ENCODE measurements around the gene DPYSL3.

DNA sequence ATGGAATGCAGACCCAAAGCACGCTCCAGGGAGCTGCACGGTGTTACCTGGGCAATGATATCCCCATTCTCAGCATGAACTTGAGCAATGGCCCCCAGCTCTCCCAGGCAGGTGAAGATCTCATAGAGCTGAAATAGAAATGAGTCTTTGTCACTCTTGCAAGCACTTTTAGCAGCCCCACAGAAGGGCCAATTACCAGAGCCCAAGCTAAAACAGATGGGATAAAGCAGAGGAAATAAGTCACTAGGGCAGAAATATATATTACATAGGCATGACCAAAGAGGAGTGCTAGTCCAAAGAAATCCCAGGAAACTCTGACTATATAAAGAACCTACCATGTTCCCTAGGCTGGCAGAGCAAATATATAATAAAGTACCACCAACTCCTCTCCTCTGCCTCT lies 97.3 kb downstream of the DPYSL3 start:
- TF ChIP-seq, protein P1, sequence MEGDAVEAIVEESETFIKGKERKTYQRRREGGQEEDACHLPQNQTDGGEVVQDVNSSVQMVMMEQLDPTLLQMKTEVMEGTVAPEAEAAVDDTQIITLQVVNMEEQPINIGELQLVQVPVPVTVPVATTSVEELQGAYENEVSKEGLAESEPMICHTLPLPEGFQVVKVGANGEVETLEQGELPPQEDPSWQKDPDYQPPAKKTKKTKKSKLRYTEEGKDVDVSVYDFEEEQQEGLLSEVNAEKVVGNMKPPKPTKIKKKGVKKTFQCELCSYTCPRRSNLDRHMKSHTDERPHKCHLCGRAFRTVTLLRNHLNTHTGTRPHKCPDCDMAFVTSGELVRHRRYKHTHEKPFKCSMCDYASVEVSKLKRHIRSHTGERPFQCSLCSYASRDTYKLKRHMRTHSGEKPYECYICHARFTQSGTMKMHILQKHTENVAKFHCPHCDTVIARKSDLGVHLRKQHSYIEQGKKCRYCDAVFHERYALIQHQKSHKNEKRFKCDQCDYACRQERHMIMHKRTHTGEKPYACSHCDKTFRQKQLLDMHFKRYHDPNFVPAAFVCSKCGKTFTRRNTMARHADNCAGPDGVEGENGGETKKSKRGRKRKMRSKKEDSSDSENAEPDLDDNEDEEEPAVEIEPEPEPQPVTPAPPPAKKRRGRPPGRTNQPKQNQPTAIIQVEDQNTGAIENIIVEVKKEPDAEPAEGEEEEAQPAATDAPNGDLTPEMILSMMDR (IDR thresholded peaks at IDR 0.05), result no peak
- no peak for TF ChIP-seq POLR2A (IDR thresholded peaks at IDR 0.05)

Measured in Peyer's patch (tissue), 4 donors.